GM12865 (cell line): Measurements from ENCODE around the gene OASL.
"Not testable (repeated sequence)": the region's sequence is repeated elsewhere in the genome, so short reads cannot be mapped to it uniquely, and the experiment has no call there.

Experiments
- DNase-seq: peaks from one replicate; pipeline ENCODE4 v3.0.0; 2010; ENCODE audit warnings: low read depth
- H3K4me3 ChIP-seq: 2 replicates; pipeline ENCODE4 v1.5.1; 2011; ENCODE audit warnings: mild to moderate bottlenecking, low read depth, low read length, control low read depth
- CTCF ChIP-seq: IDR thresholded peaks from 2 replicates; pipeline ENCODE4 v1.5.1; 2011; ENCODE audit warnings: low read length, control low read depth, low read depth, inconsistent platforms; ENCODE audit not compliant: insufficient read depth; ENCODE audit errors: missing control alignments

Gene OASL

GRCh38 chr12:121053706-121054105, 14.7 kb upstream of the OASL start:
- TF ChIP-seq CTCF, result no peak
- H3K4me3 ChIP-seq, result no peak overlapping the region
- no peak for DNase-seq

GRCh38 chr12:121050725-121051124, 11.7 kb upstream of the OASL start:
- no peak overlapping the region for H3K4me3 ChIP-seq
- DNase-seq, result no peak
- TF ChIP-seq CTCF, result no peak

GRCh38 chr12:121048442-121048841, 9.4 kb upstream of the OASL start:
- no peak for TF ChIP-seq CTCF
- H3K4me3 ChIP-seq, result no peak overlapping the region
- DNase-seq, result no peak

GRCh38 chr12:121047400-121047799, 8.4 kb upstream of the OASL start:
- not testable (repeated sequence) for H3K4me3 ChIP-seq, DNase-seq

- no peak for TF ChIP-seq CTCF
- no peak for DNase-seq
- H3K4me3 ChIP-seq, result no peak overlapping the region
These were observed 4.0 kb upstream of the OASL start for GRCh38 chr12:121043067-121043466.

GRCh38 chr12:121036810-121037326, 2.2 kb downstream of the OASL start:
- no peak for TF ChIP-seq CTCF
- no peak for DNase-seq
- no peak overlapping the region for H3K4me3 ChIP-seq

GRCh38 chr12:121034616-121035305, 4.3 kb downstream of the OASL start:
- no peak for TF ChIP-seq CTCF
- no peak overlapping the region for H3K4me3 ChIP-seq
- no peak for DNase-seq
